Endothelial cell of umbilical vein (primary cell): ENCODE data around the gene NR5A2. TPM values are rescaled to one million over a fixed set of nuclear protein-coding genes. Genes with fewer than 3 reads are reported as not detected.

Source experiments
- BruUV-seq: library from RNA; stranded (reverse); fragments of 400-500 nt; replicated peaks from 2 replicates; lab custom pipeline; 2021; lab: Mats Ljungman, UMichigan
- CTCF ChIA-PET: fragments of 300-600, 350-600 bp; sonication (Branson Sonifier 250); formaldehyde crosslinking; loops from one replicate; lab custom pipeline; 2021; ENCODE audit warnings: antibody characterized with exemption, inconsistent platforms; lab: Charles Lee
- POLR2A ChIA-PET: fragments of 300-600, 350-600 bp; sonication (Branson Sonifier 250); formaldehyde crosslinking; loops from one replicate; lab custom pipeline; 2021; ENCODE audit warnings: antibody characterized with exemption, inconsistent platforms; lab: Charles Lee
- DNase-seq: peaks from one replicate; pipeline ENCODE4 v3.0.0-alpha.2; 2011; ENCODE audit warnings: low read depth, low spot score
- FAIRE-seq: peaks from 2 replicates; lab custom pipeline; 2011; peaks lifted over from hg19 to GRCh38; lab: Jason Lieb, UNC
- H2AFZ ChIP-seq: 2 replicates; pipeline ENCODE4 v1.6.0; 2012; ENCODE audit warnings: low read depth, low read length, control low read depth, inconsistent platforms
- H3K27ac ChIP-seq: 2 replicates; pipeline ENCODE4 v1.5.1; 2011; ENCODE audit warnings: low read depth, mild to moderate bottlenecking, control low read depth, low read length, moderate library complexity; ENCODE audit not compliant: insufficient read depth
- H3K27me3 ChIP-seq, 2 experiments: 2 replicates each; pipeline versions ENCODE4 v1.6.0 to v1.6.1; 2011; ENCODE audit warnings: low read length in 2 of 2, mixed read lengths in 1 of 2; ENCODE audit not compliant: control insufficient read depth in 2 of 2, insufficient read depth in 2 of 2
- H3K36me3 ChIP-seq, 2 experiments: 2 replicates in 1 of 2; 3 replicates in 1 of 2; pipeline ENCODE4 v1.5.1; 2011; ENCODE audit warnings: low read length in 2 of 2, mild to moderate bottlenecking in 1 of 2, moderate library complexity in 1 of 2; ENCODE audit not compliant: control insufficient read depth in 2 of 2, insufficient read depth in 2 of 2; ENCODE audit errors: extremely low read depth in 1 of 2
- H3K4me1 ChIP-seq: 3 replicates; pipeline ENCODE4 v1.5.1; 2011; ENCODE audit warnings: mild to moderate bottlenecking, low read length; ENCODE audit not compliant: control insufficient read depth, insufficient read depth; ENCODE audit errors: extremely low read depth
- H3K4me2 ChIP-seq: 2 replicates; pipeline ENCODE4 v1.6.1; 2011; ENCODE audit warnings: low read length, control low read depth, mixed read lengths; ENCODE audit not compliant: insufficient read depth
- H3K4me3 ChIP-seq, 3 experiments: fragments of 200-600 bp in 1 of 3; sonication (generic), shearing (Covaris generic) in 1 of 3; replicated peaks in 1 of 3; 2 replicates each; pipeline ENCODE4 v1.5.1; 2011 to 2016; ENCODE audit warnings: control low read depth in 3 of 3, low read length in 3 of 3, mild to moderate bottlenecking in 2 of 3, inconsistent platforms in 1 of 3, low read depth in 1 of 3, moderate library complexity in 1 of 3; ENCODE audit not compliant: insufficient read depth in 1 of 3
- H3K79me2 ChIP-seq: 2 replicates; pipeline ENCODE4 v1.6.0; 2012; ENCODE audit warnings: low read length, inconsistent platforms; ENCODE audit not compliant: control insufficient read depth, insufficient read depth
- H3K9ac ChIP-seq: replicated peaks from 2 replicates; pipeline ENCODE3; 2011; ENCODE audit warnings: low read length, control low read depth; ENCODE audit not compliant: insufficient read depth; ENCODE audit errors: extremely low read depth
- H3K9me1 ChIP-seq: replicated peaks from 3 replicates; pipeline ENCODE4 v1.6.0; 2011; ENCODE audit warnings: mild to moderate bottlenecking, low read length; ENCODE audit not compliant: control insufficient read depth, insufficient read depth; ENCODE audit errors: extremely low read depth
- H3K9me3 ChIP-seq: replicated peaks from 2 replicates; pipeline ENCODE4 v1.5.1; 2012; ENCODE audit warnings: low read length, inconsistent platforms; ENCODE audit not compliant: control insufficient read depth, insufficient read depth
- H4K20me1 ChIP-seq: replicated peaks from 2 replicates; pipeline ENCODE3; 2011; ENCODE audit warnings: mild to moderate bottlenecking, low read length; ENCODE audit not compliant: control insufficient read depth, insufficient read depth; ENCODE audit errors: extremely low read depth
- EZH2 ChIP-seq: IDR thresholded peaks from 2 replicates; pipeline ENCODE4 v1.6.1; 2012; ENCODE audit warnings: borderline replicate concordance, low read depth, mild to moderate bottlenecking, moderate library complexity, low read length, inconsistent platforms; ENCODE audit not compliant: severe bottlenecking
- FOS ChIP-seq: IDR thresholded peaks from 2 replicates; pipeline ENCODE4 v1.6.1; 2011; ENCODE audit warnings: mild to moderate bottlenecking, low read length, moderate library complexity, borderline replicate concordance; ENCODE audit not compliant: insufficient read depth
- GATA2 ChIP-seq: IDR thresholded peaks from 2 replicates; pipeline ENCODE4 v1.7.0; 2011; ENCODE audit warnings: low read depth, mild to moderate bottlenecking, moderate library complexity, mixed read lengths, low read length; ENCODE audit not compliant: insufficient read length, insufficient read depth
- JUN ChIP-seq: IDR thresholded peaks from 2 replicates; pipeline ENCODE4 v1.6.1; 2011; ENCODE audit warnings: borderline replicate concordance, low read depth; ENCODE audit not compliant: insufficient read length, insufficient read depth
- MYC ChIP-seq: IDR thresholded peaks from one replicate; pipeline ENCODE4 v1.6.1; 2011; ENCODE audit warnings: mild to moderate bottlenecking, low read depth, low read length
- POLR2A ChIP-seq: IDR thresholded peaks from 2 replicates; pipeline ENCODE4 v1.6.1; 2012; ENCODE audit warnings: low read depth, mild to moderate bottlenecking, control low read depth, low read length
- POLR2AphosphoS5 ChIP-seq: IDR thresholded peaks from 2 replicates; pipeline ENCODE4 v1.6.1; 2012; ENCODE audit warnings: low read depth, mild to moderate bottlenecking, control low read depth, low read length, moderate library complexity; ENCODE audit not compliant: insufficient read depth
- dilution Hi-C: fragments of 300-500 bp; cut with MboI; formaldehyde crosslinking; loops from one replicate; pipeline ENCODE4 v1.15.0; 2019; ENCODE audit warnings: low sequenced_read_pairs; ENCODE audit not compliant: extremely low pct_ligation_motif_present
- intact Hi-C: fragments of 100-400 bp; cut with micrococcal nuclease; formaldehyde crosslinking; loops from one replicate; pipeline ENCODE4 v1.10.0; 2022
- polyA plus RNA-seq, 4 experiments: library from polyadenylated mRNA; depleted of rRNA in 3 of 4; stranded (reverse) in 3 of 4; unstranded in 1 of 4; fragments of >200 nt; gene quantifications; 2 replicates each; pipeline versions ENCODE4 v1.2.1 to v1.2.3, GENCODE V29; 2011 to 2012; ENCODE audit warnings: missing spikeins in 1 of 4
- total RNA-seq: library from RNA; stranded (reverse); gene quantifications from 2 replicates; pipeline ENCODE4 v1.2.3, GENCODE V29; 2021
- TF ChIP-seq, protein P1 (sequence below): IDR thresholded peaks from 2 replicates; pipeline ENCODE4 v1.6.1; 2011; ENCODE audit not compliant: insufficient read depth, insufficient read length
- TF ChIP-seq, protein P2 (sequence below), 2 donors: IDR thresholded peaks; 1 replicate in 1 of 2; 2 replicates in 1 of 2; pipeline ENCODE4 v1.5.1; 2011; ENCODE audit warnings: low read length in 2 of 2, mild to moderate bottlenecking in 2 of 2, moderate library complexity in 2 of 2, control low read depth in 1 of 2, inconsistent platforms in 1 of 2, low read depth in 1 of 2; ENCODE audit not compliant: insufficient read depth in 1 of 2; ENCODE audit errors: extremely low read depth in 1 of 2

Gene NR5A2
- total and polyA plus RNA-seq, 2 donors (not counting 3 experiments of a cell fraction or from before 2014, with no cell fraction given) = 3.4 to 12.1 TPM

DNA sequence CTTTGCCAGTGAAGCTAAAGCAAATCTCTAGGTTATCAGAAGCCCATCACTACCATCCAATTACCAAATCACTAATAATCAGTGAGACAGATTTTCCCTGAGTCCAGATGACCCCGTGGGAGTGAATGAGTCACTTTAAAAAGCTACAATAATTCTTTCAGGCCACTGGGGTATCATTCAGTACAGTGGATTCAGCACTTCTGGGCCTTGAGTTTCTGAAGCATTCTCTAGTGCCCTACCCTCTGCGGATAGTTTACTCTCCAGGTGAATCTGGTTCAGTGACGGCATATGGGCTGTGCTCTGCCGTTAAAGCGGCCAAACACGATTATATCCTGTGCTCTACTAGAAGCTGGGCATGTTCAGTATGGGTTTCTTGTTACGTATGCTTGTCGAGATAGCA lies 26.1 kb downstream of the NR5A2 start:
- intact Hi-C loops = no loop called here
- CTCF ChIA-PET = interaction anchor here (0.6 to 2.5 kb wide), 9 partner anchors 9 to 369 kb away, joined by 3 to 14 read pairs (median 5); no protein-coding TSS in a partner anchor
- DNase-seq = no peak

More for the DNA sequence above, 26.1 kb downstream of the NR5A2 start:
- POLR2A ChIA-PET = no interaction called here
- no TSS peak for BruUV-seq
- Histone ChIP-seq H3K36me3 (no peaks in the 10 kb centered on the region), H4K20me1 (no peaks in the 10 kb centered on the region), H3K27ac (no peak overlapping the region), H2AFZ (no peak overlapping the region), H3K9ac (no peak overlapping the region), H3K9me3 (no peaks in the 10 kb centered on the region), H3K4me3 (no peak overlapping the region), H3K4me2 (no peak overlapping the region), H3K79me2 (no peaks in the 10 kb centered on the region), H3K9me1 (no peaks in the 10 kb centered on the region), H3K27me3 (peaks cover 0 to 8% of the 10 kb centered on the region in 2 experiments), H3K4me1 (no peaks in the 10 kb centered on the region)
- FAIRE-seq = no peak
- dilution Hi-C loops = no loop called here
- no peak for TF ChIP-seq FOS
- no peak for TF ChIP-seq POLR2A
- no peak for TF ChIP-seq MYC
- TF ChIP-seq, protein P1, sequence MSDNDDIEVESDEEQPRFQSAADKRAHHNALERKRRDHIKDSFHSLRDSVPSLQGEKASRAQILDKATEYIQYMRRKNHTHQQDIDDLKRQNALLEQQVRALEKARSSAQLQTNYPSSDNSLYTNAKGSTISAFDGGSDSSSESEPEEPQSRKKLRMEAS = no peak
- TF ChIP-seq JUN = no peak
- TF ChIP-seq, protein P2, sequence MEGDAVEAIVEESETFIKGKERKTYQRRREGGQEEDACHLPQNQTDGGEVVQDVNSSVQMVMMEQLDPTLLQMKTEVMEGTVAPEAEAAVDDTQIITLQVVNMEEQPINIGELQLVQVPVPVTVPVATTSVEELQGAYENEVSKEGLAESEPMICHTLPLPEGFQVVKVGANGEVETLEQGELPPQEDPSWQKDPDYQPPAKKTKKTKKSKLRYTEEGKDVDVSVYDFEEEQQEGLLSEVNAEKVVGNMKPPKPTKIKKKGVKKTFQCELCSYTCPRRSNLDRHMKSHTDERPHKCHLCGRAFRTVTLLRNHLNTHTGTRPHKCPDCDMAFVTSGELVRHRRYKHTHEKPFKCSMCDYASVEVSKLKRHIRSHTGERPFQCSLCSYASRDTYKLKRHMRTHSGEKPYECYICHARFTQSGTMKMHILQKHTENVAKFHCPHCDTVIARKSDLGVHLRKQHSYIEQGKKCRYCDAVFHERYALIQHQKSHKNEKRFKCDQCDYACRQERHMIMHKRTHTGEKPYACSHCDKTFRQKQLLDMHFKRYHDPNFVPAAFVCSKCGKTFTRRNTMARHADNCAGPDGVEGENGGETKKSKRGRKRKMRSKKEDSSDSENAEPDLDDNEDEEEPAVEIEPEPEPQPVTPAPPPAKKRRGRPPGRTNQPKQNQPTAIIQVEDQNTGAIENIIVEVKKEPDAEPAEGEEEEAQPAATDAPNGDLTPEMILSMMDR (IDR thresholded peaks at IDR 0.05; ENCODE audit: extremely low read depth in 1 of 2, insufficient read depth in 1 of 2, low read depth in 1 of 2, low read length in 2 of 2) = no peak
- TF ChIP-seq POLR2AphosphoS5 = no peak
- no peak for TF ChIP-seq EZH2
- TF ChIP-seq GATA2 = no peak
